Activated B cell treated with CpG ODN at 0.5 μM for 24 hours (primary cell): Measurements from ENCODE around the gene IQCE. TPM values are rescaled to one million over a fixed set of nuclear protein-coding genes. Genes with fewer than 3 reads are reported as not detected.
A peak's percentile ranks its signal among the peaks of the same experiment; 100 is the strongest.

Experiments
- ATAC-seq: fragments of 200-7000 bp; cut with Tn5 transposase; one replicate; pipeline ENCODE4 v1.10.0; 2021; ENCODE audit warnings: low read depth, mild to moderate bottlenecking, moderate library complexity
- CTCF ChIA-PET: fragments of 350-600 bp; sonication (Branson Sonifier 250); formaldehyde crosslinking; loops from one replicate; lab custom pipeline; 2021; ENCODE audit warnings: antibody characterized with exemption; lab: Charles Lee
- POLR2A ChIA-PET: fragments of 350-600 bp; sonication (Branson Sonifier 250); formaldehyde crosslinking; loops from one replicate; lab custom pipeline; 2021; ENCODE audit warnings: antibody characterized with exemption; lab: Charles Lee
- DNase-seq: peaks from one replicate; pipeline ENCODE4 v3.0.0; 2022
- H3K27ac Mint-ChIP-seq: one replicate; pipeline ENCODE4 v1.8.0; 2020; ENCODE audit warnings: mixed read lengths
- H3K27me3 Mint-ChIP-seq: one replicate; pipeline ENCODE4 v1.8.0; 2021; ENCODE audit warnings: mixed read lengths
- H3K36me3 Mint-ChIP-seq: one replicate; pipeline ENCODE4 v1.8.0; 2021; ENCODE audit warnings: low read depth, mixed read lengths
- H3K4me1 Mint-ChIP-seq: one replicate; pipeline ENCODE4 v1.8.0; 2021; ENCODE audit warnings: mixed read lengths
- H3K4me3 Mint-ChIP-seq: one replicate; pipeline ENCODE4 v1.8.0; 2020; ENCODE audit warnings: mild to moderate bottlenecking, mixed read lengths
- H3K9me3 Mint-ChIP-seq: one replicate; pipeline ENCODE4 v1.8.0; 2020; ENCODE audit warnings: mixed read lengths
- intact Hi-C: fragments of 100-400 bp; cut with micrococcal nuclease; formaldehyde crosslinking; loops from one replicate; pipeline ENCODE4 v1.15.1; 2024
- total RNA-seq: library from RNA; stranded (reverse); gene quantifications from 2 replicates; pipeline ENCODE4 v1.2.3, GENCODE V29; 2022
- TF ChIP-seq, protein P1 (sequence below): fragments of 200-600 bp; IDR thresholded peaks from one replicate; pipeline ENCODE4 v1.8.0; 2022; ENCODE audit warnings: antibody characterized with exemption, mild to moderate bottlenecking

IQCE gene, protein sequence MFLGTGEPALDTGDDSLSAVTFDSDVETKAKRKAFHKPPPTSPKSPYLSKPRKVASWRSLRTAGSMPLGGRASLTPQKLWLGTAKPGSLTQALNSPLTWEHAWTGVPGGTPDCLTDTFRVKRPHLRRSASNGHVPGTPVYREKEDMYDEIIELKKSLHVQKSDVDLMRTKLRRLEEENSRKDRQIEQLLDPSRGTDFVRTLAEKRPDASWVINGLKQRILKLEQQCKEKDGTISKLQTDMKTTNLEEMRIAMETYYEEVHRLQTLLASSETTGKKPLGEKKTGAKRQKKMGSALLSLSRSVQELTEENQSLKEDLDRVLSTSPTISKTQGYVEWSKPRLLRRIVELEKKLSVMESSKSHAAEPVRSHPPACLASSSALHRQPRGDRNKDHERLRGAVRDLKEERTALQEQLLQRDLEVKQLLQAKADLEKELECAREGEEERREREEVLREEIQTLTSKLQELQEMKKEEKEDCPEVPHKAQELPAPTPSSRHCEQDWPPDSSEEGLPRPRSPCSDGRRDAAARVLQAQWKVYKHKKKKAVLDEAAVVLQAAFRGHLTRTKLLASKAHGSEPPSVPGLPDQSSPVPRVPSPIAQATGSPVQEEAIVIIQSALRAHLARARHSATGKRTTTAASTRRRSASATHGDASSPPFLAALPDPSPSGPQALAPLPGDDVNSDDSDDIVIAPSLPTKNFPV
- total RNA-seq: 7.5 and 7.7 TPM in 2 replicates

DNA sequence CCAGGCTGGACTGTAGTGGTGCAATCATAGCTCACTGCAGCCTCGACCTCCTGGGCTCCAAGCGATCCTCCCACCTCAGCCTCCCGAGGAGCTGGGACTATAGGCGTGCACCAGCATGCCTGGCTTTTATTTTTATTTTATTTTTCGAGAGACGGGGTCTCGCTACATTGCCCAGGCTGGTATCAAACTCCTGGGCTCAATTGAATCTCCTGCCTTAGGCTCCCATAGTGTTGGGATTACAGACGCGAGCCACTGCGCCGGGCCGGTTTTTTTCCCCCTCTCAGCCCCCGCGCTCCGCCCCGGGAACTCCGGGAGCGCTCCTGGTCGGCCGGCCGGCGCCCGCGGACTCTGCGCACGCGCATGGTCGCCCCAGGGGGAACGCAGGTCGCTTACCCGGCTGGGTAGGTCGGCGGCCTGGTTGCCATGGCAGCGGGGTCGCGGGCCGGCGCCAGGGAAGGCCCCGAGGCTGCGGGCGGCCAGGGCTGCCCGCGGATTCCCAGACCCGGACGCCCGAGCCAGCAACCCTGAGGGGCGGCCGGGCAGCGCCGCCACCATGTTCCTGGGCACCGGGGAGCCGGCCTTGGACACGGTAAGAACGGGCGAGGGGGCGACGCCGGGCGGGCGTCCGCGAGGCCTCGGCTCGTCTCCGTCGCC is at the start of gene IQCE:
Gene IQCE (plus strand): TSS at position 351 of the 654 bp plus-strand sequence. CDS start 203 bp downstream, at position 554.
- H3K27ac Mint-ChIP-seq: no peak within 1 kb of the TSS
- DNase-seq (peak; percentile 95), ATAC-seq (peak; percentile 58)
- H3K9me3 Mint-ChIP-seq: no peaks in the 10 kb centered on the region
- ChIA-PET CTCF (interaction anchor here (1.0 kb wide), 2 partner anchors 122 to 151 kb away, joined by 3 to 4 read pairs; no protein-coding TSS in a partner anchor), POLR2A (interaction anchor here (0.6 to 2.1 kb wide), 11 partner anchors 29 to 1016 kb away, joined by 3 to 17 read pairs (median 6); partner anchors contain the start of gene TTYH3)
- peak within 1 kb of the TSS; percentile 79 for H3K4me3 Mint-ChIP-seq
- intact Hi-C loops: loop anchor here (1.0 to 5.0 kb wide), 3 partner anchors 29 to 286 kb away; partner anchors contain the start of genes EIF3B and GNA12
- H3K4me1 Mint-ChIP-seq: peaks cover 38% of the 10 kb centered on the region
- H3K36me3 Mint-ChIP-seq: peaks cover 2% of the 10 kb centered on the region
- TF ChIP-seq, protein P1, sequence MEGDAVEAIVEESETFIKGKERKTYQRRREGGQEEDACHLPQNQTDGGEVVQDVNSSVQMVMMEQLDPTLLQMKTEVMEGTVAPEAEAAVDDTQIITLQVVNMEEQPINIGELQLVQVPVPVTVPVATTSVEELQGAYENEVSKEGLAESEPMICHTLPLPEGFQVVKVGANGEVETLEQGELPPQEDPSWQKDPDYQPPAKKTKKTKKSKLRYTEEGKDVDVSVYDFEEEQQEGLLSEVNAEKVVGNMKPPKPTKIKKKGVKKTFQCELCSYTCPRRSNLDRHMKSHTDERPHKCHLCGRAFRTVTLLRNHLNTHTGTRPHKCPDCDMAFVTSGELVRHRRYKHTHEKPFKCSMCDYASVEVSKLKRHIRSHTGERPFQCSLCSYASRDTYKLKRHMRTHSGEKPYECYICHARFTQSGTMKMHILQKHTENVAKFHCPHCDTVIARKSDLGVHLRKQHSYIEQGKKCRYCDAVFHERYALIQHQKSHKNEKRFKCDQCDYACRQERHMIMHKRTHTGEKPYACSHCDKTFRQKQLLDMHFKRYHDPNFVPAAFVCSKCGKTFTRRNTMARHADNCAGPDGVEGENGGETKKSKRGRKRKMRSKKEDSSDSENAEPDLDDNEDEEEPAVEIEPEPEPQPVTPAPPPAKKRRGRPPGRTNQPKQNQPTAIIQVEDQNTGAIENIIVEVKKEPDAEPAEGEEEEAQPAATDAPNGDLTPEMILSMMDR: no peak
- no peaks in the 10 kb centered on the region for H3K27me3 Mint-ChIP-seq

DNA sequence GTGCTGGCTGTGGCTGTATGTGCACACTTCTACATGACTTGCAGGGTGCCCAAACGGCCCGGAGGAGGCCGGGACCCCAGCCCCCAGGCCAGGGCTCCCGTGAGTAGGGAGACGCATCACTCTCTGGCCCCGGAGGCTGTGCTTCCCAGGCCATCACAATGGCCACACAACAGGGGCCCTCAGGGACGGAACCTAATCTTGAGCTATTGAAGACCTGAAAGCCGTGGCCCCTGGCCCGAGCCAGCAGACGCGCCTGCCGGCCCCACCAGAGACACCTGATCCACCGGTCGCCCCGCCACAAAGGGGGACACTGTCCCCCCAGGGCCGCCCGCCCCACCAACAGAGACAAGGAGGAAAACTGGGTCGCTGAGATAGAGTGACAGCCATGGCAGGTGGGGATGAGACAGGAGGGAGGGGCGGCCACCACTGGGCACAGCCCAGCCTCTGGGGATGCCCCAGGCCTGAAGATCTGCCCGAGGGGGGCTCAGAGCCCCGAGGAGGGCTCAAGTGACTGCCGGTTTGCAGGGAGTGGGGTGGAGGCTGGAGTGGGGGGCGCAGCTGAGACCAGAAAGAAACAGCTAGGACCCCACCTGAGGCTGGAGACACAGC is 49.4 kb upstream of the IQCE start:
- no peaks in the 10 kb centered on the region for H3K27me3 Mint-ChIP-seq
- POLR2A ChIA-PET: interaction anchor here (1.4 to 7.0 kb wide), 5 partner anchors 13 to 200 kb away, joined by 3 to 304 read pairs (median 12); partner anchors contain the start of genes LFNG and TTYH3
- CTCF ChIA-PET: interaction anchor here (0.8 to 1.4 kb wide), 2 partner anchors 20 to 51 kb away, joined by 3 read pairs; no protein-coding TSS in a partner anchor
- TF ChIP-seq, protein P1: no peak
- no peak for DNase-seq
- no peak for ATAC-seq
- H3K9me3 Mint-ChIP-seq: no peaks in the 10 kb centered on the region
- intact Hi-C loops: loop anchor here (2.0 kb wide), 1 partner anchor 33 kb away; the partner anchor contains the start of gene GRIFIN
- H3K36me3 Mint-ChIP-seq: no peaks in the 10 kb centered on the region
- H3K4me1 Mint-ChIP-seq: peaks cover 67% of the 10 kb centered on the region
- H3K27ac Mint-ChIP-seq: peak overlapping the region; percentile 95
- H3K4me3 Mint-ChIP-seq: peak overlapping the region; percentile 65

DNA sequence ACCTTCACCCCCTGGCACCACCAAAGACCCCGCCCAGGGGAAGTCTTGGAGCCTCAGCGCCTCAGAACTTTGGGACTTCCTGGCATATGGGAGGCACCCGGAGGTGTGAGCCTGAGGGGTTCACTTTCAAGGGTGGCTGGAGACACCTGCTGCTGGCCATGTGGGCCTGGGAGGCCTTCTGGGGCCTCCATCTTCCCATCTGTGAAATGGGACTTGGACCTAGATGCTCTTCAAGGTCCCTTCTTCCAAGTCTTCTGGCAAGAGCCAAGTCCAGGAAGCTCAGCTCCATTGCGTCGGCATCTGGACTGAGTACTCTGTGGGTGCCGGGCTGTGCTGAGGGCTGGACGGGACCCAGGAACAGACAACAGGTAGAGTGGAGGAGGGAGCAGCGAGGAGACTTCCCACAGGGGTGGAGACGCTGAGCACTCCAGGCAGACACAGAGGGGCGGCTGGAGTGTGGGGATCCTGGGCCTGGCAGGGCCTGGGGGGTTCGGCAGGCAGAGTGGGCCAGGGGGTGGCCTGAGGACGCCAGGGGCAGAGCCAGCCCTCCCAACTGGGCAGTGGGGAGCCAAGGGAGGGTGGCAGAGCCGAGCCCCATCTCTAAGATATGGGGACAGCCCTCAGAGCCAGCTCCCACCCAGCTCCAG is 48.5 kb upstream of the IQCE start:
- POLR2A ChIA-PET: interaction anchor here (0.6 to 7.0 kb wide), 21 partner anchors 9 to 273 kb away, joined by 3 to 304 read pairs (median 7); partner anchors contain the start of genes BRAT1, IQCE, LFNG and TTYH3
- DNase-seq (no peak), ATAC-seq (no peak)
- TF ChIP-seq, protein P1: no peak
- Mint-ChIP-seq H3K9me3 (no peaks in the 10 kb centered on the region), H3K4me1 (peaks cover 67% of the 10 kb centered on the region), H3K27ac (peak overlapping the region; percentile 95), H3K36me3 (no peaks in the 10 kb centered on the region), H3K4me3 (peak overlapping the region; percentile 77), H3K27me3 (no peaks in the 10 kb centered on the region)
- CTCF ChIA-PET: interaction anchor here (1.4 to 2.2 kb wide), 4 partner anchors 10 to 200 kb away, joined by 4 to 10 read pairs (median 6); no protein-coding TSS in a partner anchor
- intact Hi-C loops: loop anchor here (5.0 kb wide), 1 partner anchor 108 kb away; the partner anchor contains the start of gene CHST12
